ENCODE measurements around the gene DENND5A. TPM values are rescaled to one million over a fixed set of nuclear protein-coding genes. Genes with fewer than 3 reads are reported as not detected.
"Not testable (repeated sequence)": the region's sequence is repeated elsewhere in the genome, so short reads cannot be mapped to it uniquely, and the experiment has no call there.

The DENND5A gene
- total RNA-seq, 1 donor from 2014 or later = 76.0 TPM

DNA sequence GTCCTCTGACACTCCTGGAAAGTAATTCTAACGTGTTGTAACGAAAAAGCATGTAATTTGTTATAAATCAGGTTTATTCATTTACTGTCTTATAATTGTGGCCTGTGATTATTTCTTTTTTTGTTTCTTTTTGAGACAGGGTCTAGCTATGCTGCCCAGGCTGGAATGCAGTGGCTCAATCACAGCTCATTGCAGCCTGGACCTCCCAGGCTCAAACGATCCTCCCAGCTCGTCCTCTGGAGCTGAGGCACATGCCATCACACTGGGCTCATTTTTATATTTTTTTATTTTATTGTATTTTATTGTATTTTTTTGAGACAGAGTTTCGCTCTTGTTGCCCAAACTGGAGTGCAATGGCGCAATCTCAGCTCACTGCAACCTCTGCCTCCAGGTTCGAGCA, 15.9 kb downstream of the DENND5A start:
- no peak for DNase-seq (ENCODE audit: extremely low spot score, unreplicated experiment)
- H3K27ac Mint-ChIP-seq = no peak overlapping the region
- peaks cover 5% of the 10 kb centered on the region for H3K36me3 Mint-ChIP-seq
- H3K4me1 Mint-ChIP-seq (ENCODE audit: unreplicated experiment) = no peaks in the 10 kb centered on the region
- no peaks in the 10 kb centered on the region for H3K27me3 Mint-ChIP-seq
- no peak overlapping the region for H3K4me3 Mint-ChIP-seq
- H3K9me3 Mint-ChIP-seq = no peaks in the 10 kb centered on the region
- TF ChIP-seq, protein P1, sequence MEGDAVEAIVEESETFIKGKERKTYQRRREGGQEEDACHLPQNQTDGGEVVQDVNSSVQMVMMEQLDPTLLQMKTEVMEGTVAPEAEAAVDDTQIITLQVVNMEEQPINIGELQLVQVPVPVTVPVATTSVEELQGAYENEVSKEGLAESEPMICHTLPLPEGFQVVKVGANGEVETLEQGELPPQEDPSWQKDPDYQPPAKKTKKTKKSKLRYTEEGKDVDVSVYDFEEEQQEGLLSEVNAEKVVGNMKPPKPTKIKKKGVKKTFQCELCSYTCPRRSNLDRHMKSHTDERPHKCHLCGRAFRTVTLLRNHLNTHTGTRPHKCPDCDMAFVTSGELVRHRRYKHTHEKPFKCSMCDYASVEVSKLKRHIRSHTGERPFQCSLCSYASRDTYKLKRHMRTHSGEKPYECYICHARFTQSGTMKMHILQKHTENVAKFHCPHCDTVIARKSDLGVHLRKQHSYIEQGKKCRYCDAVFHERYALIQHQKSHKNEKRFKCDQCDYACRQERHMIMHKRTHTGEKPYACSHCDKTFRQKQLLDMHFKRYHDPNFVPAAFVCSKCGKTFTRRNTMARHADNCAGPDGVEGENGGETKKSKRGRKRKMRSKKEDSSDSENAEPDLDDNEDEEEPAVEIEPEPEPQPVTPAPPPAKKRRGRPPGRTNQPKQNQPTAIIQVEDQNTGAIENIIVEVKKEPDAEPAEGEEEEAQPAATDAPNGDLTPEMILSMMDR (conservative IDR thresholded peaks at IDR 0.05) = no peak

- DNase-seq (ENCODE audit: extremely low spot score, unreplicated experiment) = no peak
- TF ChIP-seq, protein P1 (conservative IDR thresholded peaks at IDR 0.05) = no peak
- Mint-ChIP-seq H3K9me3 (no peaks in the 10 kb centered on the region), H3K36me3 (peaks cover 9% of the 10 kb centered on the region), H3K4me1 (ENCODE audit: unreplicated experiment) (peaks cover 4% of the 10 kb centered on the region), H3K27me3 (no peaks in the 10 kb centered on the region), H3K4me3 (no peak overlapping the region), H3K27ac (no peak overlapping the region)
Measured at GRCh38 chr11:9247863-9248262, 17.3 kb downstream of the DENND5A start.

DNA sequence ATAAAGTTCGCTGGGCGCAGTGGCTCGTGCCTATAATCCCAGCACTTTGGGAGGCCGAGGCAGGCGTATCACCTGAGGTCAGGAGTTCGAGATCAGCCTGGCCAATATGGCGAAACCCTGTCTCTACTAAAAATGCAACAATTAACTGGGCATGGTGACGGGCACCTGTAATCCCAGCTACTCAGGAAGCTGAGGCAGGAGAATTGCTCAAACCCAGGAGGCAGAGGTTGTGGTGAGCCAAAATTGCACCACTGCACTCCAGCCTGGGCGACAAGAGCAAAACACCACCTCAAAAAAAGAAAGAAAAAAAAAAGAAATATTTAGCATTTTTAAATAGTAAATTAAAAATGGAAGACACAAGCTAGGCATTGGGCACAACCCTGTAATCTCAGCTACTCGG, 28.9 kb downstream of the DENND5A start:
- not testable (repeated sequence) for H3K27ac Mint-ChIP-seq; DNase-seq (ENCODE audit: extremely low spot score, unreplicated experiment); H3K4me3 Mint-ChIP-seq; H3K27me3 Mint-ChIP-seq; H3K9me3 Mint-ChIP-seq
- Mint-ChIP-seq H3K36me3 (peaks cover 12% of the 10 kb centered on the region), H3K4me1 (ENCODE audit: unreplicated experiment) (peaks cover 17% of the 10 kb centered on the region)

DNA sequence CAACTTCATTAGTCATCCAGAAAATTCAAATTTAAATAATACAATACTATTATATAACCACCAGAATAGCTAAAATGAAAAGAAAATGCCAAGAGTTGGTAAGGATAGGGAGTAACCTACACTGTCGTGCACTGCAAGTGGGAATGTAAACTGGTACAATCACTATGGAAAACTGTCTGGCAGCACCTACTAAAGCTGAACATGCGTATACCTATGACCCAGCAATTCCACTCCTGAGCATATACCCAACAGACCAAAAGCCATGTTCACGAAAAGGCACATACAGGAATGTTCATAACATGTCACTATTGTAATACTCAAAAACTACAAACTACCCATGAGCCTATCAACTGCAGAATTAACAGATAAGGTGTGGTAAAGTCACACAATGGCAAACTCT, 32.7 kb downstream of the DENND5A start:
- no peak for DNase-seq (ENCODE audit: extremely low spot score, unreplicated experiment)
- no peaks in the 10 kb centered on the region for H3K27me3 Mint-ChIP-seq
- no peak overlapping the region for H3K4me3 Mint-ChIP-seq
- no peaks in the 10 kb centered on the region for H3K9me3 Mint-ChIP-seq
- TF ChIP-seq, protein P1 (conservative IDR thresholded peaks at IDR 0.05) = no peak
- peak overlapping the region; percentile 35 for H3K27ac Mint-ChIP-seq
- H3K4me1 Mint-ChIP-seq (ENCODE audit: unreplicated experiment) = peaks cover 28% of the 10 kb centered on the region
- H3K36me3 Mint-ChIP-seq = peaks cover 6% of the 10 kb centered on the region

- H3K36me3 Mint-ChIP-seq = peaks cover 6% of the 10 kb centered on the region
- peak overlapping the region; percentile 98 for H3K27ac Mint-ChIP-seq
- H3K4me1 Mint-ChIP-seq (ENCODE audit: unreplicated experiment) = peaks cover 28% of the 10 kb centered on the region
- no peak for DNase-seq (ENCODE audit: extremely low spot score, unreplicated experiment)
- TF ChIP-seq, protein P1 (conservative IDR thresholded peaks at IDR 0.05) = no peak
- H3K27me3 Mint-ChIP-seq = no peaks in the 10 kb centered on the region
- H3K4me3 Mint-ChIP-seq = no peak overlapping the region
- H3K9me3 Mint-ChIP-seq = no peaks in the 10 kb centered on the region
Measured at GRCh38 chr11:9231848-9232177, 33.3 kb downstream of the DENND5A start.

- peak overlapping the region; percentile 18 for H3K4me3 Mint-ChIP-seq
- no peak for DNase-seq (ENCODE audit: extremely low spot score, unreplicated experiment)
- peak overlapping the region; percentile 98 for H3K27ac Mint-ChIP-seq
- no peaks in the 10 kb centered on the region for H3K27me3 Mint-ChIP-seq
- TF ChIP-seq, protein P1 (conservative IDR thresholded peaks at IDR 0.05) = no peak
- peaks cover 33% of the 10 kb centered on the region for H3K4me1 Mint-ChIP-seq (ENCODE audit: unreplicated experiment)
- no peaks in the 10 kb centered on the region for H3K9me3 Mint-ChIP-seq
- H3K36me3 Mint-ChIP-seq = peaks cover 6% of the 10 kb centered on the region
Measured at GRCh38 chr11:9230296-9230695, 34.9 kb downstream of the DENND5A start.
